ENCODE measurements around the gene BMPR1A.

BMPR1A gene

DNA sequence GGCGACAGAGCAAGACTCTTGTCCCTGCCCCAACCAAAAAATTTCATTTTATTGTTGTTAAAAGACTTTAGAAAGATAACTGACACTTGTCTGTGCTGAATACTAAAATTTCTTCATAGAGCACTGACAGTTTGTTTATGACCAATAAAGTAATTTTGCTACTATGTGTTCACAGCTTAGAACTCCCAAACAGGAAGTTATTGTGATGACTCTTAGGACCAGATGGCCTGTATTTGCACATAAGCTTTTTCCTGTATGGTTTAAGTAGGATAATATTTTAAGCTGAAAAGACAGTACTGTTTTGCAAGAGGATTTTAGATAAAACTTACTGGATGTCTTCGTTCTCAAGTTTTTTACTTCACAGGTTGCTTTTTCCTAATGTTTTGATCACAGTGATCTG is 120.3 kb downstream of the BMPR1A start:
- POLR2A ChIA-PET (ENCODE audit: low non-redundant PET), result no interaction called here
- CTCF ChIA-PET, result no interaction called here
- TF ChIP-seq, protein P1, sequence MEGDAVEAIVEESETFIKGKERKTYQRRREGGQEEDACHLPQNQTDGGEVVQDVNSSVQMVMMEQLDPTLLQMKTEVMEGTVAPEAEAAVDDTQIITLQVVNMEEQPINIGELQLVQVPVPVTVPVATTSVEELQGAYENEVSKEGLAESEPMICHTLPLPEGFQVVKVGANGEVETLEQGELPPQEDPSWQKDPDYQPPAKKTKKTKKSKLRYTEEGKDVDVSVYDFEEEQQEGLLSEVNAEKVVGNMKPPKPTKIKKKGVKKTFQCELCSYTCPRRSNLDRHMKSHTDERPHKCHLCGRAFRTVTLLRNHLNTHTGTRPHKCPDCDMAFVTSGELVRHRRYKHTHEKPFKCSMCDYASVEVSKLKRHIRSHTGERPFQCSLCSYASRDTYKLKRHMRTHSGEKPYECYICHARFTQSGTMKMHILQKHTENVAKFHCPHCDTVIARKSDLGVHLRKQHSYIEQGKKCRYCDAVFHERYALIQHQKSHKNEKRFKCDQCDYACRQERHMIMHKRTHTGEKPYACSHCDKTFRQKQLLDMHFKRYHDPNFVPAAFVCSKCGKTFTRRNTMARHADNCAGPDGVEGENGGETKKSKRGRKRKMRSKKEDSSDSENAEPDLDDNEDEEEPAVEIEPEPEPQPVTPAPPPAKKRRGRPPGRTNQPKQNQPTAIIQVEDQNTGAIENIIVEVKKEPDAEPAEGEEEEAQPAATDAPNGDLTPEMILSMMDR (conservative IDR thresholded peaks at IDR 0.05; ENCODE audit: low read depth), result no peak
- no peak for DNase-seq (ENCODE audit: low spot score)
- H3K27ac ChIP-seq, result no peak overlapping the region

DNA sequence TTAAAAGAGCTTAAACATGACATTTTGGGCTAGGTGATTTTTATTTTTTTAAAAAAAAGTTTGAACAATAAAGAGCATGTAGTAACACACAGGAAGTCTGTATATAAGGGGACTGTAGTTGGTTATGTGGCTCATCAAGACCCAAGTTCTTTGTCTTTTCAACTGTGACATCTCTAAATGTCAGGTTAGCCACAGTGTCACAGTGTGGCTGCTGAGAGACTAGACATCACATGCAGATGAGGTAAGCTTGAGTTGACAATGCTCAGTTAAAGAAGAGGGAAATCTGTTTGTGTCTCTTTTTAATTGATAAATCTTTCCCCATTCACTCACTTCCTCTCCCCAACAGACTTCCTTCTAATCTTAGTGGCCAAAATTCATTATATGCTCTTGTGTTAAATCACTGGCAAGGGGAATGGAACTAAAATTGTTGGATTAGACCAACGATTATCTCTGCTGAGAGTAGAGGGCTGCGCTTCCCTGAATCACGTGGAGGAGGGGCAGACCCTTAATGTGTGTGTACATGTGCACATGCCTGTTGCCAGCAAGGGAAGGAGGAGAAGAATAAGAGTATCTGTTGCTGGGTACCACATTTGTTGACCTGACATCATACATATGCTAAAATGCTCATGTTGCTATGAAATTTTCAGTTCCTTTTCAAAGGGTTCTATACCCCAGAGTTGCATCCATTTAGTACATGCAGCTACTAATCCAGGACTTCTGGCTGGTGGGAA is 122.7 kb downstream of the BMPR1A start:
- TF ChIP-seq, protein P1 (conservative IDR thresholded peaks at IDR 0.05; ENCODE audit: low read depth), result no peak
- DNase-seq (ENCODE audit: low spot score), result no peak
- ChIA-PET CTCF (interaction anchor here (0.6 to 0.7 kb wide), 3 partner anchors 160 to 373 kb away, joined by 4 to 5 read pairs (median 4); no protein-coding TSS in a partner anchor), POLR2A (ENCODE audit: low non-redundant PET) (no interaction called here)
- H3K27ac ChIP-seq, result no peak overlapping the region

DNA sequence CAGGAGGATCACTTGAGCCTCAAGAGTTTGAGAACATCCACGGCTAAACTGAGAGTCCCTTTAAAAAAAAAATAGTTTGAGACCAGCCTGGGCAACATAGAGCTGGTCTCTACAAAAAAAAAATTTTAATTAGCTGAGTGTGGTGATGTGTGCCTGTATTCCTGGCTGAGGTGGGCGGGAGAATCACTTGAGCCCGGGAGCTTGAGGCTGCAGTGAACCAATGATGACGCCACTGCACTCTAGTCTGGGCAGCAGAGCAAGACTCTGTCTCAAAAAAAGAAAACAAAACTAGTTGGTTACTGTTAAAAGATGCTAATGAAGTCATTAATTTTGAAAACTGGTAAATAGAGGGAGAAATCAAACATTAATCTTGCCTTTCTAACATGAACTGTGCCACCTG is 124.6 kb downstream of the BMPR1A start:
- ChIA-PET POLR2A (ENCODE audit: low non-redundant PET) (no interaction called here), CTCF (interaction anchor here (0.6 kb wide), 1 partner anchor 15 kb away, joined by 3 read pairs; no protein-coding TSS in a partner anchor)
- H3K27ac ChIP-seq, result no peak overlapping the region
- TF ChIP-seq, protein P1 (conservative IDR thresholded peaks at IDR 0.05; ENCODE audit: low read depth), result no peak
- no peak for DNase-seq (ENCODE audit: low spot score)

DNA sequence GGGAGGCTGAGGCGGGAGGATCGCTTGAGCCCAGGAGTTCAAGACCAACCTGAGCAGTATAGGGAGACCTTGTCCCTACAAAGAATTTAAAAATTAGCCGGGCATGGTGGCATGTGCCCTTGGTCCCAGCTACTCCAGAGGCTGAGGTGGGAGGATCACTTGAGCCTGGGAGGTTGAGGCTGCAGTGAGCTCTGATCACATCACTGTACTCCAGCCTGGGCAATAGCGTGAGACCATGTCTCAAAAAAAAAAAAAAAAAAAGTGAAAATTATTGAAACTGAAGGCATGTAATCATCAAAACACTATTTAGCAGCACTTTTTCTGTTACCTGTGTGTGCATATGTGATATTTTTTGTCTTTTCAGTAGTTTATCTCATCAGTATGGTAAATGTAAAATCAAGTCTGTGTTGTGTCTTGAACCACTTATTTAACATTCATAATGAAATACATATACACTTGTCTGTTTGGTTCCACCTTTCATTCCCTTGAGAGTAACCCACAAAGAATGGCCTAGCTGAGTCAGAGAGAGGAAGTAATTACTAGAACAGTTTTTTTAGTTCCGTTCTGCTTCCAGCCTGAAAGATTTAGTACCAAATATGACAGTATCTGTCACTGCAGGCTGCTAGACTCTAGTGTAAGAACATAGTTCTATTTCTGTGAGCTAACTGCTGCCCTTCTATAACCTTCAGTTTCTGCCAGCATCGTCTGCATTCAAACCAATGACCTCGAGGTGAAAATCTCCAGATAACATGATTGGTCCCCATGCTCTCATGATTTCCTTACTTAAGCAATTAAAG is 132.4 kb downstream of the BMPR1A start:
- TF ChIP-seq, protein P1 (conservative IDR thresholded peaks at IDR 0.05; ENCODE audit: low read depth), result no peak
- no peak overlapping the region for H3K27ac ChIP-seq
- ChIA-PET POLR2A (ENCODE audit: low non-redundant PET) (no interaction called here), CTCF (no interaction called here)
- peak; percentile 23 for DNase-seq (ENCODE audit: low spot score)

DNA sequence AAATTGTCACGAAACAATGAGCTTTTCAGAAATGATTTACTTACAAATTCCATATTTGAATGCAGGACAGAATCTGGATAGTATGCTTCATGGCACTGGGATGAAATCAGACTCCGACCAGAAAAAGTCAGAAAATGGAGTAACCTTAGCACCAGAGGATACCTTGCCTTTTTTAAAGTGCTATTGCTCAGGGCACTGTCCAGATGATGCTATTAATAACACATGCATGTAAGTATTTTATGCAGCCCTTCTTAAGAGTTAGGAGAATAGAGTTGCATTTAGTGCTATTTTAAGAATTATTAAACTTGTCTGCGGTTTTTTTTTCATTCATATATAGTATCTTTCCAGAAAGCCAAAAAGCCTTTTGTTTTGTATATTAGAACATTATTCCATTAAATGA is 133.6 kb downstream of the BMPR1A start:
- ChIA-PET POLR2A (ENCODE audit: low non-redundant PET) (no interaction called here), CTCF (interaction anchor here (0.7 kb wide), 1 partner anchor 22 kb away, joined by 4 read pairs; no protein-coding TSS in a partner anchor)
- no peak for DNase-seq (ENCODE audit: low spot score)
- TF ChIP-seq, protein P1 (conservative IDR thresholded peaks at IDR 0.05; ENCODE audit: low read depth), result no peak
- H3K27ac ChIP-seq, result no peak overlapping the region

DNA sequence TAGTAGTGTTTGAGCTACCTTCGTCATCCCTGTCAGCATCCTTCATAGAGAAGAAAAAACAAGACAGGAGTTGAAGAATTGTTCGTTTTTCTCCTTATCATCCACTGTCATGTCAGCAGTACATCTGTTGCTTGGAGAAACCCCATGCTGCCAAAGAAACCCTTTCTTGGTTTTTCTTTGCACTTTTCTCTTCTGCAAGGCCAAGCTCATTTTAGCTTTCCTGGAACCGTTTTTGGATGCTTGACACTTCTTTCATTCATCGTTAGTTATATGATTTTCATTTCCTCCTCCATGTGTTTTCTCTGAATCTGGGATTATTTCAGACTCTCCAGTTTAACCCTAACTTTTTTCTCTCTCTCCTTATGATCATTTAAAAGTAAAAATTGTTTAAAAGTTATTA is 142.1 kb downstream of the BMPR1A start:
- DNase-seq (ENCODE audit: low spot score), result no peak
- TF ChIP-seq, protein P1 (conservative IDR thresholded peaks at IDR 0.05; ENCODE audit: low read depth), result no peak
- CTCF ChIA-PET, result interaction anchor here (1.1 to 2.0 kb wide), 2 partner anchors 187 to 205 kb away, joined by 3 to 8 read pairs; no protein-coding TSS in a partner anchor
- POLR2A ChIA-PET (ENCODE audit: low non-redundant PET), result no interaction called here
- no peak overlapping the region for H3K27ac ChIP-seq

Measured in RWPE1 (cell line).